Middle frontal gyrus (tissue), 1 donor: Measurements from ENCODE around the gene RNF4.
"Not testable (repeated sequence)": the region's sequence is repeated elsewhere in the genome, so short reads cannot be mapped to it uniquely, and the experiment has no call there.

ENCODE experiments used
- DNase-seq: peaks from one replicate; pipeline ENCODE4 v3.0.0-alpha.2; 2015; ENCODE audit warnings: low spot score; ENCODE audit errors: extremely low spot score

Gene RNF4

GRCh38 chr4:2486981-2487380 lies 18.1 kb downstream of the RNF4 start:
- no peak for DNase-seq

GRCh38 chr4:2487632-2488031 lies 18.7 kb downstream of the RNF4 start:
- DNase-seq, result no peak

- DNase-seq, result no peak
Observed at GRCh38 chr4:2489081-2489805, 20.3 kb downstream of the RNF4 start.

GRCh38 chr4:2489841-2490552 lies 21.1 kb downstream of the RNF4 start:
- DNase-seq, result no peak

GRCh38 chr4:2492970-2493369 lies 24.1 kb downstream of the RNF4 start:
- no peak for DNase-seq

GRCh38 chr4:2494992-2495391 lies 26.1 kb downstream of the RNF4 start:
- no peak for DNase-seq

GRCh38 chr4:2497324-2497723 lies 28.4 kb downstream of the RNF4 start:
- no peak for DNase-seq

- DNase-seq, result no peak
Observed at GRCh38 chr4:2497931-2498330, 29.0 kb downstream of the RNF4 start.

- no peak for DNase-seq
Observed at GRCh38 chr4:2500547-2500946, 31.6 kb downstream of the RNF4 start.

- no peak for DNase-seq
Observed at GRCh38 chr4:2501034-2501594, 32.2 kb downstream of the RNF4 start.

GRCh38 chr4:2503809-2504208 lies 34.9 kb downstream of the RNF4 start:
- DNase-seq, result no peak

- no peak for DNase-seq
Observed at GRCh38 chr4:2507259-2507658, 38.4 kb downstream of the RNF4 start.

GRCh38 chr4:2507855-2508254 lies 38.9 kb downstream of the RNF4 start:
- no peak for DNase-seq

GRCh38 chr4:2510351-2511259 lies 41.7 kb downstream of the RNF4 start:
- no peak for DNase-seq

GRCh38 chr4:2511645-2512131 lies 42.8 kb downstream of the RNF4 start:
- DNase-seq, result no peak

- no peak for DNase-seq
Observed at GRCh38 chr4:2512396-2513135, 43.7 kb downstream of the RNF4 start.

- not testable (repeated sequence) for DNase-seq
Observed at GRCh38 chr4:2514193-2514592, 45.3 kb downstream of the RNF4 start.

GRCh38 chr4:2514944-2515343 lies 46.0 kb downstream of the RNF4 start:
- DNase-seq, result not testable (repeated sequence)

GRCh38 chr4:2515830-2516550 lies 47.1 kb downstream of the RNF4 start:
- no peak for DNase-seq

- no peak for DNase-seq
Observed at GRCh38 chr4:2516635-2517034, 47.7 kb downstream of the RNF4 start.
